Thoracic aorta endothelial cell (primary cell): ENCODE data around the gene SLC35D2. TPM values are rescaled to one million over a fixed set of nuclear protein-coding genes. Genes with fewer than 3 reads are reported as not detected.

Source experiments
- total RNA-seq: library from RNA; depleted of rRNA; stranded (reverse); fragments of >200 nt; gene quantifications from 2 replicates; pipeline ENCODE4 v1.2.3, GENCODE V29; 2012

SLC35D2 gene
- 19.4 and 24.1 TPM in 2 replicates for total RNA-seq

DNA sequence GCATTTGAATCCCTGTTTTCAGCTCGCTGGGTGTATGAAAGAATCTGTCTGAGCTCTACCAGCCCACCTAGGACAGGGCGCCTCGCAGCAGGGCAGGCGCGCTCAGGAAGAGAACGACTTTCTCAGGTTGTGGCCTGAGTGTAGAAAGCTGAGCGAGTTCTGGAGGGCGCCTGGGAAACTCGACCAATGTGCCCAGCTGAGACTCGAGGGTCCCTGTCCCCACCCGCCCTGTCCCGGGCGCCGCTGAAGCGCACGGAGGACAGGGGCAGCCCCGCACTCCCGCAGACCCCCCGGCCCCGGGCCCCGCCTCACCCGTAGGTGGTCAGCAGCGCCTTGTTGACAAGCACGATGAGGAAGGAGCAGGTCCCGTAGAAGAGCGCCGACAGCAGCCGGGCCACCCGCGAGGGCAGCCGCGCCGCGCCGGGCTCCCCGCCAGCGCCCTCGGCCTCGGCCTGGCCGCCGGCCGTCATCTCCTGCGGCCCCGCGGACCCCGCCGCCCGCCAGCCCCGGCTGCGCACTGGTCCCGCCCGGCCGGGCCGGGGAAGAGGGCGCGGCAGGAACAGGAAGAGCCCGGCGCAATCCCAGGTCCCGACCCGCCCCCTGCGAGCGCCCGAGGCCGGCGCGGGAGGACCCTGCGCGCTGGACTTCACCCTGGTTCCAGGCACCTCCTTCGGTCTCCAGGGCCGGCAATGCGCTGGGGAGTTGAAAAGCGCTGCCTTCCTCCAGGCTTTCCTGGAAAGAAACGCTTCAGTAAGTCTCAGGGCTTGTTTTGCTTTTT lies at the start of gene SLC35D2:
Gene SLC35D2, minus strand, starts transcription at position 547 of the 778 bp plus-strand sequence. Its CDS starts 77 bp downstream, at position 470.

DNA sequence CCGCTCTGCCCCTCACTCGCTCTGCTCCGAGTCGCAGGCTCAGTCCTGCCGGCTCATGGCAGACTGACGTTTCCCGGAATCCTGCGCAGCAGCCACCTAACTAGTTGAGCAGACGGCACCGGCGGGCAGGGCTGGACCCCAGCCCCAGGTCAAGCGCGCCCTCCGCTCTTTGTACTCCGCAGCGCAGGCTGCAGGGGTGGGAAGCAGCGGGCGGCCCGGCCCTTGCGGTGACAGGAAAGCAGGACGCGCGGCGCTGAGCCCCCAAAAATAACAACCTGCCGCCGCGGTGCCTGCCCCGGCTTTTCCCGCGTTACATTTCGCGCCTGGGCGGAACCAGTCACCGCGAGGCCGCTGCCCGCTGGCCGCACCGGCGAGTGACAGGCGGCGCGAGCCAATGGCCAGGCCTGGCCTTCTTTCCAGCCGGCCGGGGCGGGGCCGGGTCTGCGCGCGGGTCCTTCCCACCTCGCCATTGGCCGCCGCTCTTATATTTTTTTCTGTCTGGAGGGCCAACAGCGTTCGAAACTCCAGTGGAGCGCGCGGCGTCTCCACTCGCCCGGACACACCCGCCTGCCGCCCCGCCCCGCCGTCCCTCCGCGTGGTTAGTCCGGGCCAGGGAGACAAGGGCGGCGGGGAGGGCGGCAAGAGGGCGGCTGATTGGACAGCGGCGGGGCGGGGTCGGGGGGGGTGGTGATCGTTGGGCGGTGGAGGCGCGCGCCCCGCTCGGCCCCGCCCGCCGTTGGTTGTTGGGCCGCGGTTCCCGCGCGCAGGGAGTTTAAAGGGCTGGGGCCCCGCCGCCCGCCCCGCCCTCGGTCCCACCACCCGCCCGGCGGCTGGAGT lies 34.8 kb upstream of the SLC35D2 start, which contains the start of gene ZNF367:
Gene ZNF367, minus strand, starts transcription at position 288 of the 837 bp plus-strand sequence. CDS start 338 bp downstream, outside the sequence.

DNA sequence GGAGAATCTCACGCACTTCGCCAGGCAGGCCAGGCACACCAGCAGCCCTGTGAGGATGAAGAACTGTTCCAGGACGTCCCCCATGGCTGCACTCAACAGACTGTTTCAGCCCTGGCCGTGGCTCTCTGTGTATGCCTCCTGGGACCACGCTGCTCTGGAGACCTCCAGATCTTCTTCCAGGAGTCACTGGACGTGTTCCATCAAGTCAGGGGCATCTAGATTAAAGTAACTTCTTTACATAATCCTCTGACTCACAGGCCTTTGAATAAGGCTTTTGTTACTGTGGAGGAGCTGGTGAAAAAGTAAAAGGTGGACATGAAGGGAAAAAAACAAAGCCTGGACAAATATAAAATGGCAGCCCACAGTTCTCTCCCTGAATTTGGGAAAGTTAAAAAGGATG lies 81.5 kb downstream of the SLC35D2 start, which contains the start of gene HSD17B3:
Gene HSD17B3, minus strand, starts transcription at position 156 of the 400 bp plus-strand sequence. Its CDS starts 72 bp downstream, at position 84.

Other genes starting within 250 kb of the SLC35D2 start
- not detected in 2 replicates for gene HSD17B3, start 81.5 kb downstream of the SLC35D2 start, total RNA-seq
- 13.8 and 16.7 TPM in 2 replicates for gene ZNF367, start 34.7 kb upstream of the SLC35D2 start, total RNA-seq
- 8.1 and 9.4 TPM in 2 replicates for gene HABP4, start 66.5 kb upstream of the SLC35D2 start, total RNA-seq
- 2.0 and 2.4 TPM in 2 replicates for gene CDC14B, start 236.1 kb upstream of the SLC35D2 start, total RNA-seq